Thymus (tissue), 11 donors: ENCODE measurements around the gene IQGAP3. TPM values are rescaled to one million over a fixed set of nuclear protein-coding genes. Genes with fewer than 3 reads are reported as not detected.

Source experiments
- DNase-seq, 9 donors: peaks; one replicate each; pipeline ENCODE4 v3.0.0-alpha.2; 2013; ENCODE audit warnings: low spot score in 9 of 9, low read depth in 6 of 9, missing footprints in 1 of 9
- H3K27ac ChIP-seq, 2 donors: one replicate each; pipeline ENCODE4 v1.5.1; 2013; ENCODE audit warnings: control low read depth in 1 of 2, low read depth in 1 of 2, low read length in 1 of 2, mild to moderate bottlenecking in 1 of 2, moderate library complexity in 1 of 2
- H3K27me3 ChIP-seq, 2 donors: one replicate each; pipeline ENCODE4 v1.5.1; 2013; ENCODE audit warnings: low read length in 1 of 2; ENCODE audit not compliant: control insufficient read depth in 2 of 2, insufficient read depth in 1 of 2
- H3K36me3 ChIP-seq, 2 donors: one replicate each; pipeline ENCODE4 v1.5.1; 2013; ENCODE audit warnings: low read length in 1 of 2, mild to moderate bottlenecking in 1 of 2, moderate library complexity in 1 of 2; ENCODE audit not compliant: control insufficient read depth in 2 of 2, insufficient read depth in 2 of 2
- H3K4me1 ChIP-seq, 2 donors: one replicate each; pipeline ENCODE4 v1.5.1; 2013; ENCODE audit warnings: low read length in 2 of 2; ENCODE audit not compliant: control insufficient read depth in 2 of 2, insufficient read depth in 2 of 2
- H3K4me3 ChIP-seq, 2 donors: one replicate each; pipeline ENCODE4 v1.5.1; 2013; ENCODE audit warnings: low read length in 2 of 2, control low read depth in 1 of 2, mild to moderate bottlenecking in 1 of 2
- H3K9me3 ChIP-seq, 2 donors: one replicate each; pipeline ENCODE4 v1.5.1; 2013; ENCODE audit warnings: low read length in 1 of 2, mild to moderate bottlenecking in 1 of 2; ENCODE audit not compliant: control insufficient read depth in 2 of 2, insufficient read depth in 1 of 2
- WGBS: extraction: QIAGEN DNeasy Blood & Tissue Kit; methylation state at CpG from one replicate; pipeline ENCODE4 v1.1.7; 2013; 5-methylcytosine and 5-hydroxymethylcytosine counted together
- polyA plus RNA-seq: library from polyadenylated mRNA; stranded (reverse); fragments of 200-250 nt; gene quantifications from one replicate; pipeline ENCODE4 v1.2.3, GENCODE V29; 2013
- total RNA-seq: library from RNA; stranded (reverse); fragments of 120-200 nt; gene quantifications from one replicate; pipeline ENCODE4 v1.2.4, GENCODE V29; 2013
- donor health status: healthy.

Gene IQGAP3
- total and polyA plus RNA-seq, 2 donors: 1.0 to 2.5 TPM

- peaks cover 22 to 50% of the 10 kb centered on the region in 2 donors for H3K36me3 ChIP-seq
- no peaks in the 10 kb centered on the region for H3K27me3 ChIP-seq
- 99% methylated on average over 4 of the region's 4 CpGs for WGBS
- H3K27ac ChIP-seq: no peak overlapping the region
- no peak for DNase-seq
- H3K4me3 ChIP-seq: no peak overlapping the region
- no peaks in the 10 kb centered on the region for H3K9me3 ChIP-seq
- H3K4me1 ChIP-seq: peaks cover 7 to 26% of the 10 kb centered on the region in 2 donors
Measured at GRCh38 chr1:156598731-156599432, 26.5 kb upstream of the IQGAP3 start.

- no peak overlapping the region for H3K4me3 ChIP-seq
- no peak overlapping the region for H3K27ac ChIP-seq
- peaks cover 22 to 58% of the 10 kb centered on the region in 2 donors for H3K36me3 ChIP-seq
- DNase-seq: no peak
- WGBS: 96% methylated on average over 5 of the region's 5 CpGs
- H3K4me1 ChIP-seq: peaks cover 7 to 32% of the 10 kb centered on the region in 2 donors
- H3K9me3 ChIP-seq: no peaks in the 10 kb centered on the region
- H3K27me3 ChIP-seq: no peaks in the 10 kb centered on the region
Measured at GRCh38 chr1:156598125-156598524, 25.8 kb upstream of the IQGAP3 start.

GRCh38 chr1:156596426-156596825 is 24.1 kb upstream of the IQGAP3 start:
- no peak for DNase-seq
- 95% methylated on average over 3 of the region's 3 CpGs for WGBS

GRCh38 chr1:156595016-156595415 is 22.7 kb upstream of the IQGAP3 start:
- H3K36me3 ChIP-seq: peaks cover 22 to 59% of the 10 kb centered on the region in 2 donors
- no peak overlapping the region for H3K4me3 ChIP-seq
- WGBS: 99% methylated on average over 2 of the region's 2 CpGs
- H3K27me3 ChIP-seq: no peaks in the 10 kb centered on the region
- DNase-seq: no peak
- no peaks in the 10 kb centered on the region for H3K9me3 ChIP-seq
- H3K27ac ChIP-seq: no peak overlapping the region
- H3K4me1 ChIP-seq: peaks cover 10 to 26% of the 10 kb centered on the region in 2 donors

More at GRCh38 chr1:156596426-156596825, 24.1 kb upstream of the IQGAP3 start:
- Histone ChIP-seq H3K27ac (no peak overlapping the region), H3K4me3 (no peak overlapping the region), H3K9me3 (no peaks in the 10 kb centered on the region), H3K27me3 (no peaks in the 10 kb centered on the region), H3K36me3 (peaks cover 22 to 59% of the 10 kb centered on the region in 2 donors), H3K4me1 (peaks cover 10 to 34% of the 10 kb centered on the region in 2 donors)

GRCh38 chr1:156594190-156594589 is 21.8 kb upstream of the IQGAP3 start:
- H3K9me3 ChIP-seq: no peaks in the 10 kb centered on the region
- no peak for DNase-seq
- H3K4me3 ChIP-seq: no peak overlapping the region
- peaks cover 22 to 59% of the 10 kb centered on the region in 2 donors for H3K36me3 ChIP-seq
- 98% methylated on average over 3 of the region's 3 CpGs for WGBS
- peaks cover 10 to 24% of the 10 kb centered on the region in 2 donors for H3K4me1 ChIP-seq
- H3K27ac ChIP-seq: no peak overlapping the region
- H3K27me3 ChIP-seq: no peaks in the 10 kb centered on the region

GRCh38 chr1:156593661-156593989 is 21.3 kb upstream of the IQGAP3 start:
- Histone ChIP-seq H3K27me3 (no peaks in the 10 kb centered on the region), H3K27ac (peak overlapping the region in 1 of 2 donors; percentile 84), H3K4me3 (no peak overlapping the region), H3K9me3 (no peaks in the 10 kb centered on the region), H3K4me1 (peaks cover 10 to 24% of the 10 kb centered on the region in 2 donors), H3K36me3 (peaks cover 22 to 55% of the 10 kb centered on the region in 2 donors)
- 99% methylated on average over 8 of the region's 8 CpGs for WGBS
- DNase-seq: no peak

GRCh38 chr1:156592910-156593660 is 20.7 kb upstream of the IQGAP3 start:
- Histone ChIP-seq H3K4me3 (no peak overlapping the region), H3K4me1 (peaks cover 10 to 24% of the 10 kb centered on the region in 2 donors), H3K27ac (peak overlapping the region in 1 of 2 donors; percentile 84), H3K36me3 (peaks cover 20 to 50% of the 10 kb centered on the region in 2 donors), H3K27me3 (no peaks in the 10 kb centered on the region), H3K9me3 (no peaks in the 10 kb centered on the region)
- 86% methylated on average over 8 of the region's 8 CpGs for WGBS
- DNase-seq: peak in 1 of 9 donors; percentile 68

GRCh38 chr1:156592158-156592909 is 20.0 kb upstream of the IQGAP3 start:
- Histone ChIP-seq H3K9me3 (no peaks in the 10 kb centered on the region), H3K4me3 (peak overlapping the region; percentile 73 to 74), H3K4me1 (peaks cover 10 to 24% of the 10 kb centered on the region in 2 donors), H3K36me3 (peaks cover 14 to 42% of the 10 kb centered on the region in 2 donors), H3K27me3 (no peaks in the 10 kb centered on the region), H3K27ac (peak overlapping the region in 1 of 2 donors; percentile 84)
- 69% methylated on average over 16 of the region's 16 CpGs for WGBS
- no peak for DNase-seq
